HCEC 1CT (cell line): Measurements from ENCODE around the gene TBX21.
A peak's percentile ranks its signal among the peaks of the same experiment; 100 is the strongest.

ENCODE experiments used
- DNase-seq: peaks from one replicate; pipeline ENCODE4 v3.0.0-alpha.2; 2017

TBX21 gene

DNA sequence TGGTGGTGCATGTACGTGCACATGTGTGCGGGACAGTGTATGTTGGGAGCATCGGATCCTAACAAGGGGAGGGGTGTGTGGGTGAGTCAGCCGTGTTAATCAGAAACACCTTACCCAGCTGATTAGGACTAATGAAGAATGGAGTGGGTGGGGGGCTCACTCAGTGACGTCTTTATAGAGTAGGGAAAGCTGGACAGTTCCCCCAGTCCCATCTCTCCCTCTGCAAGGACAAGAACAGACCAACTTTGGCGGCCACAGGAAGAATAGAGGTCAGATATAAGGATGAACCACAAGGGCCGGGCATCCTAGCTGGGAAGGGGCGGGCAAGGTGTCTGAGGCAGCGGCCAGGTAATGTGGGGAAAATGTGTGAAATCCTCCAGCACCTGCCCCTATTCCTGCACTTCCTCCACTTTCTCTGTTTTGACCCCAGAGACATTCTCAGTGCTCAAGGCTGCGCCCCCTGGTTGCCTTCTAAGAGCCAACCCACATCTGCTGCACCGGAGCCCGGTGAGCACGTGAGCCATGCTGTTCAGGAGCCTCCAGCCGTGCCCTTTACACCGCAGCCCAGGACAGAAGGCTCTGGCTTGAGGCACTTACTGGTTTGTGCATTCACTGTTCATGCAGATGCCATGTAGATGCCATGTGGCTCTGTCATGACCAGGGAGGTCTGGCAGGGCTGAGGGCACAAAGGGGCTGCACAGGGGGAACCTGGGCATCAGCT, 18.9 kb upstream of the TBX21 start:
- DNase-seq = no peak

DNA sequence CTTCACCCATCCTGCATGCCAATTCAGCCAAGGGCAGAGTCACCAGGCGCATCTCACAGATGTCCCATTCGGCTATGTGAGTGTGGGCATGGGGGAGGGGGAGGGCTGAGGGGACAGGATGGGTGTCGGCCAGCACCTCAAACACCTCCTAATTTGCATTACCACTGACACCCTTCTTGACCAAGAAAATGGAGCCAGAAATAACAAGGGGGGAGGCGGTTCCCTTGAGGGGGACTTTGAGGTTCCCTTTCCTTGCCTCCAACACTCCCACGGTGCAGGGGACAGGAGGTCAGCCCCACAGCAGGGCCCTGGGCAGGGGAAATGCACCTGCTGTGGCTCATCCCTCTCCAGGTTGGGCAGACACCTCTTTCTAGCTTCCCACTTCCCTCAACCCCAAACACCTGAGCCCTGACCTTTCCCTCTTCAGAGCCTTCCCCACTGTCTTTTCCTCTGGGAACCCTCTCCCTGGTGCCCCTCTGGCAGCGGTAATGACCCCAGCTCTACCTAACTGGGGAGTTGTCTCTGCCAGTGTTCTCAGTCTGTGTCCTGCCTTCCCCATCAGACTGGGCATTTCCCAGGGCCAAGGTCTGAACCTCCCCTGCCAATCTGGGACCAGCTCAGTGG, 18.2 kb upstream of the TBX21 start:
- no peak for DNase-seq

DNA sequence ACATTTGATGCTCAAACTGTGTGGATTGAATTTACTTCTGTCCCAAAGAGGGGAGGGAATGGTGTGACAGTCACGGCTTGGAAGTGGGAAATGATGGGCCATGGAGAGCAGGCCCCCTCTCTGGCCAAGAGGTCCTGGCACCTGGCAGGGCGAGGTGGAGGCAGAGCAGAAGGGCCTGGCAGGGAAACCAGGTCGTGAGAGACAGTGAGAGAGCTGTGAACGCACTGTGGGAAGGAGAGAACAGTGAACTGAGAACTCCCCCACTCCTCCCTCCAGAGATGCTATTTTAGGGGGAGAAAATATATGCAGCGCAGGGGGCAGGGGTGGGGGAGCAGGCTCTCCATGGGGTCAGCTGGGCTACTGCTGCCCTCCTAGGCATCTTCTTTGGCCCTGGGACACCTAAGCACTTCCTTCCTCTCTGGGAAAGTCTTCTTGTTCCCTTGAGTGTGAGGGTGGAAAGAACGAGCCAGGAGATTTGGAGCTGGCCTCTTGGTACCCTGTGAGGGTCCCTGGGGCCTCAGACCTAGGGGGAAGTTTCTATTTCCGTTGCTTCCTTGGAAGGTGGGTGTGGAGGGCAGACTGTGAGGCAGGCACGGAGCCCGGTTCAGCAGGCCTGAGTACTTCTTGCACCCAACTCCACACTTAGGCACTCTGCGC, 17.2 kb upstream of the TBX21 start:
- no peak for DNase-seq

DNA sequence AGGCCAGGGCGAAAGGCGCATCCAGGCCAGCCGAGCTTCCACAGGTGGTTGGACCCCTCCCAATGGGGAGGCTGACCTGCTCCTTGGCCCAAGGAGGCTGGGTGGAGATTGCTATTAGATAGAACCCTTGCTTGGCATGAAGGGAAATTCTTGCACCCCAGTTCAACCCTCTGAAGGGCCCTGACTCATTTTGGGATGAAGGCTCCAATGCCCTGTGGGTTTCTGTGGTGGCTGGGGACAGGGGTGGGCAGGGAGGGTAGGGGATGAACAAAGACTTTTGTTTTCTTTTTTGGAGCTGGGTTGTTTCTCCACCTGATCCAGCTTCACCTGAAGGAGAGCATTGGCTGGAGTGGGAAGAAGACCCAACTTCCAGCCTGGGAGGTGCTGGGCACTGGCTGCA, 16.7 kb upstream of the TBX21 start:
- DNase-seq = no peak

DNA sequence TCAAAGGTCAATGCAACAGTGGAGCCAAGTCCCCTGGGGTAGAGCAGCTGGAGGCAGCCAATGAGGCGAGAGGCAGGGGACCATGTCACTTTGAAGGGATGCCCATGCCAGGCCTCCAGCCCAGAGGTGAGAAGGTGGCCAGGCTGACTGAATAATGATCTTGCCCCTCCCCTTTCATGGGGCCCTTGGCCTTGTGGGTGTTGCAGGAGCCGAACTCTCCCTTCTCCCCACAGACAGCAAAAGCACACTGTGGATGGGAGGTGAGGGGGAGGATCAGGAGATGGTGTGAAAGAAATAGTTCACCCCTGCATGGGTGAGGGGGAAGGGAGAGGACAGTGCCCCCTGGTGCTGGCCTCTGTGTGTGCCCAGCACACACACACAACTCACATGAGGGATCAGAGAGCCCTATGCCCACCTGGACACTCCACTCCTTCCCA, 15.8 kb upstream of the TBX21 start:
- DNase-seq = no peak

DNA sequence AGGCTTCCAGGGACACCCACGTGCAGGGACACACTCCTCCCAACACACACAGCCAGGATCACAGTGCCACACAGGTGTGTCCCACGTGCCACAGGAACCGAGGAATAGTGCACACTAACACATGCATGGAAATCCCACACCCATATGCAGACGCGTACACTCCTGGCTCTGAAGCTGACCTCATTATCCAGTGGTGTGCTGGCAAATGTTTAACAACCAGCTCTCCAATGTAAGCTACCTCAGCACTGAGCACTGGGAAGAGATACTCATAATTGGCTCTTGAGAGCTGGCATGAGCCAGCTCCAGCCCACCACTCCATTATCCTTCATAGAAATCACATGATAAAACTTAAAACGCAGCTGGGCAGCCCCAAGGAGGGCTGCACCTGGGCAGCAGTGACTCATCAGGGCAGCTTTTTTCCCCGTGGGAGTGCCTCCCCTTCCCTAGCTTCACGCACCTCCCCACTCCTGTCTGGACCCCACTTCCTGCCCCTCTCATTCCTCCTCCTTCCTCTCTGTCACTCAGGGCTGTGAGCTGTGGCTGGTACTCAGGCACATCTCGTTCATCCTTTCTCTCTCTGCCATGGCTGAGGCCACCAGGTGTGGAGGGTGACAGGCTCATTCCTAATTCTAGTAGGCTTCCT, 14.9 kb upstream of the TBX21 start:
- DNase-seq = no peak

DNA sequence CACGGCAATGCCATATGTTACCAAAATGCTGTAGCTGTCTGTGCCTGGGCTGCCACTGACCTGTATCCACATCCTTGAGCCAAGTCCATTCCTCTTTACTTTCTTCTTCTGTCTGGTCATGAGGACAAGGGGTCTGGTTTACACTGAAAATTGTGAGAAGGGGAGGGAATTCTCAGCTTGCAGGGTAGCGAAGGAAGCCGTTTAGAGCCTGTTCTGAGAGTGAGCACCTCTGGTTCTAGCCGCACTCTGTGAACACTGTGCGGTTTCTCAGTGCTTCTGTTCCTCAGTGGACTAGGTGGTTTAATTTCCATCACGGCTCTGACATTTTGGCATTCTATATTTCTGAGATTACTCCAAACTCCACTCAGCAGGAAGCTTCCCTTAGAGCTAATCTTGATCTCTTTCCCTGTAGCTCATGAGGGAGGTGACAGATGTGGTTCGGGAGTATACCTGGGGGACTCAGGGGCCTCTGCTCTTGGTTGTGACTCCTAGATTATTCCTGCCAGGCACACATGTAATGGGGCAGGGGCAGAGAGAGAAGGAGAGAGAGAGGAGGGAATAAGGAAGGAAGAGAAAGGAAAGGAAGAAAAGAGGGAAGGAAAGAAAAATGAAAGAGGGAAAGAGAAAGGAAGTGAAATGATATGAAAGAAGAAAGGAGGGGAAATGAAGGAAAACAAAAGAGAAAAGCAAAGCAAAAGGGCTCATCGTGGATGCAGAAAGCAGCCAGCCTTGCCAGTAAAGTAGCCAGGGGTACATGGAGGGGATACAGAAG, 14.2 kb upstream of the TBX21 start:
- no peak for DNase-seq

DNA sequence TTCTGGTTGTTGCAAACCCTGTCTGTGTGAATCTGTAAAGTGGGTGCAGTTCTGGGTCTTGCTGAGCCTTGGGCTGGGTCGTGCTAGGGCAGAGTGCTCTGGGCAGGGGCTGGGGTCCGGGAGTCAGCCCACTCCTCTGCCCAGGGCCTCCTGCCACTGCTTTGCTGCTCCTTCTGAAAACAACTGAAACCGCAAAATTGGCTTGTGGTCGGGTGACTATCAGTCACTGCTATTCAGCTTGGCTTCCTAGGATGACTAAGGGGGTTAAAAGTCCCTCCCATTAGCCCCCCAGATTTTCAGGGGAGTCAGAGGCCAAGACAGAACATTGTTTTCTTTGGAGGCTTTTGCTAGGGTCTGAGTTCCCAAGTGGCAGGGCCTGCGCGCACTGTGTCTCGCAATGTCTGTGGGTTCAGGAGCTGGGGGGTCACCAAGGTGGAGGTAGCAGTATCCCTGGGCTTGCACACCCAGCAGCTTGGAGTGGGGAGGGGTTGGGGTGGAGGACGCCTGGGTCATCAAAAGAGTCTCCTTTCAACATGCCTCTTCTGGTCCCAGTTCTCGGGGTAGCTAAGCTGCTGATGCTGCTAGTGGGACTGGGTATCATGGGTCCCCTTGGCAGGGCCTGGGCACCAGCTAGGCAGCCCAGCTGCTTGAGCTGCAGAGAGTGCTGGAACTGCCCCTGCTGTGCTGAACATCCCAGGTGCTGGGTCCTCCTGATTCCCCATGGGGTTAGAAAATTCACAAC, 13.5 kb upstream of the TBX21 start:
- DNase-seq = peak; percentile 79

DNA sequence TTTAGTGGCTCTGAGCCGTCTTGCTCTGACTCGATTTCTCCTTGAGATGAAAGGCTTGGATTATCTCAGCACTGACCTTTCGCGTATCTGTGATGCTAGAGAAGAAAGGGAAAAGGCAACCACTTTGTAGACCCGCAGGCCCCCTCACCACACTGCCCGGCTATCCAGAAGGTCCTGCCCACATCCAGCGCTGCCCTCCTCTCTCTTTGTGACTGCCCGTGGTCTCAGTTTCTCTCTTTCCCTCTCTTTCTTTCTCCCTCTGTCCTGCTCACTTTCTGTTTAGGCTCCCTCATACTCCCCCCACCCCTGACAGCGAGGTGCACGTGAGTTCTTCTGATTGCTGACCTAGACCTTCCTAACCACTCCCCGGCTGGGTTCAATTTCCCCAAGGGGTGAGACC, 12.8 kb upstream of the TBX21 start:
- DNase-seq = no peak

DNA sequence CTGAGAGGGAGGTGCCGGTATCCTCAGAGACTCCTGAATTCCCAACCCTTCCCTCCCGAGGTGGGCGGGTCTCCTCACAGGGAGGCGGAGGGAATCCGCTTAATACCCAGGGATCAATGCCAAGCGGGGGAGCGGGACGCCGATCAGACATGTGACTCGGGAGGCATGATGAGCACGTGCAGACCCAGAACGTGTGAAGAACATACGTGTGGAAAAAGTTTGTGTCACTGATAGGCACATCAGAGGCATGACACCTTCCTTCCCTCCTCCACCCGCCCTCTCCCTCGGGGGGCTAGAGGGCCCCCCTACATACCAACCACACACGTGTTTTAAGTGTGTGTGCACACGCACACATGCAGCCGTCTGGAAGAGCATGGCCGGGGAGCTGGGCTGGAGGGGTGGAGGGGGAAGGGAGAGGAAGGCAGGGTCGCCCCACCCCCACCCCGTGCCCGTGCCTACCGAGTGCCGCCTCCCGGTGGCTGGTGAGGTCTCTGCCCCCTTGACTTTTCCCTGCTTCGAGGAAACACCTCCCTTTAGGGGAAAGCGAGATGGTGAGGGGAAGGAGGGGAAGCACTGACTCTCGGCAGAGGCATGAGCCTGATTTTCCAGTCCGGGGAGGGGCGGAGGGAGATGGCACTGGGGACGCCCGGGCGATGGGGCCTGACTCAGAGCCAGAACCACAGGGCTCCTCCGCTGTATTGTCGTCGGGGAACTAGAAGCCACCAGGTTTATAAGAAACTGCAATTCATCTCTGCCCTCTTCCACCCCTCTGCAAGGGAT, 12.1 kb upstream of the TBX21 start:
- no peak for DNase-seq

DNA sequence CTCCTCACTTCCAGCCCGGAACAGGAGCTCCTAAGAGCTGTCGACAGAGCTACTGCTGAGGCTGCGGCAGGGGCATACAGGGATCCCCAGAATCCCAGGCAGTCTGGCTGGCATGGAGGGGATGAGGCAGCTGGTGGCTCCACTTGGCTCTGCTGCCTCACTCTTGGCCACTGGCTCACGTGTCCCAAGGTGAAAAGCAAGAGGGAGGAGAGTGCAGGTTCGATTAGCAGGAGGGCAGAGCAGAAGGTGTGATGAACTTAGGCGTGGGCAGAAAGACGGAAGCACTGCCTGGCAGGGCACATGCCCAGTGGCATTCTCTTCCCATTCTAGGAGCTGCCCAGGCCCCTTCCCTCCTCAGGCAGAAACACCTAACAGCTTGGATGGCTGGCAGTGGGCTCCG, 11.3 kb upstream of the TBX21 start:
- DNase-seq = no peak

DNA sequence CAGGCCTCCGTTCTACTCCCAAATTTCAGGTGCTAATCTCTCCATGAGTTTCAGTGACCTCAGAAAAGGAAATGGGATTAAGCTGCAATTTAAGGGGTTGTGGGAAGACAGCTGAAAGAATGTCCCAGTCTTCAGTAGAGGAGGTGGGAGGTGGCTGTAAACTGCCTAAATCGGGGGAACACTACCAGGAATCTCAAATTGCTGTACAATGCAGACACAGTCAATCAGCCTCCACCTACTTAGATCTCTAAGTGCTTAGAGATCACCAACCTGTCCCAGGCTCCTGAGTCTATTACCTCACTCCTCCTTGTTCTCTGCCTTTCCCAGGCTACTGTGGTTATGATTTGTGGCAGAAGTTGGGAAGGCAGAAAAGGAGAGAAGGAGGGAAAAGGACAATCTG, 8.3 kb upstream of the TBX21 start:
- no peak for DNase-seq

DNA sequence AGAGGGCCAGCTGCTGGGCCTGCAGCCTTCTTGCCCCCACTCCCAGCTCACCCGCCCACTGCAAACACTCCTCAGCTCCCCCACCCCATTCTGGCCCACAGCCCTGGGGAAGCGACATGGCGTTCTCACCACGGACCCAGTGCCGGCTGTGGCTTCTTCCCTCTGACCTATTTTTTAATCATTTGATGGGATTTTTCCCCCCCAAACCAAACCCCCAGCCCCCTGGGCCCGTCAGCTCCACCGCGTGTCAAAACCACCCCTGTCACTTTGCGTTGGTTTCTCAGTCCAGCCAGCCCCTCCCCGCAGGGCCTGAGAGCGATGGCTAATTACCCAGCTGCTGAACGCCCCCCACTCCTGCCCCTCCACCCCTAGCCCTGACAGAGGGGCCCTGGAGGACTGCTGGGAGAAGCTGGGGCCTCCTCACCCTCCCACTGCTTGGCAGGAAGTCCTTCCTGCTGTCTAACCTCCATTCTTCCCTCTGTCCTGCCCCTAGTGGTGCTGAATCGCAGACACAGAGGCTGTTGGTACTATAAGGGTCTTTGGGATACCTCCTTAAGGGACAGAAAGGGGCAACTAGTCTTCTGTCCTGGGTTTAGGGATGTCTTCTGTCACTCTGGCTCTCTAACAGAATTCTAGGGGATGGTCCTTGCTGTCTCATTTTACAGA, 7.5 kb upstream of the TBX21 start:
- no peak for DNase-seq

DNA sequence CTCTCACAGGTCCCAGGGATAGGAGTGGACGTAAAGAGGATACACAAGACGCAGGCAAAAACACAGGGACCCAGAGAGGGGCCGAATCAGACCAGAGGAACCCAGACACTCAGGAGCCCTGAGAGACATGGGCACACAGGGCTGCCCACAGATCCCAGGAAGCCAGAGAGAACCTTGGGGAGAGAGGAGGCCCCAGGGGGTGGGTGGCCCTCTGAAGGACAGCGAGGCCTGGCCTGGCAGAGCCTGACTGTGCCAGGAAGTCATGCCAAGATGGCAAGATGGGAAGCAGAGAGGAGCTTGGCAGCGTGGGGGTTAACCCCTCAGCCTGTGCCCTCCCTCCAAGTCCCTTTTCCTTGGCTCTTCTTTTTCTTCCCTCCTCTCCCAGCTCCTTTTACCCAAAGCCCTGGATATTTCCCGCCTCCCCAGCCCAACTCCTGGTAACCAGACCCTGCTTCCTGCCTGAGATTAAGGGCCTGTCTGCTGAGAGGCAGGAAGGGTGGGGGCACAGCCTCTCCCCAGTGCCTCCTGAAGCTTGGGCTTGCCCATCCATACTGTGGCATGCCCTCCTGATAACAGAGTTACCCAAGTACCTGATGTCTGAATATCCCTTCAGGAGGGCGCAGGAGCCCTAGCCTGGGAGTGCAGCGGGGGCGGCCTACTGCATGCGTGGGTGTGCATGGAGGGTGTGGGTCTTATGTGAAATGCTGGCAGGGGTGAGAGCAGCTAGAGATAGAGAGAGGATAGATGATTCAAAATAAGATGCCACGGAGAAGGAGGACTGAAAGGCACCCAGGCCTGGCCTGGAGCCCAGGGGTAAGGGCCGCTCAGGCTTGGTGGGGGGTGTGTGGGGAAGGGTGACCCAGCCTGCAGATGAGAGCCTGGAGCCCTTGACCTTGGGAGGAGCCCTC, 6.0 kb upstream of the TBX21 start:
- no peak for DNase-seq

DNA sequence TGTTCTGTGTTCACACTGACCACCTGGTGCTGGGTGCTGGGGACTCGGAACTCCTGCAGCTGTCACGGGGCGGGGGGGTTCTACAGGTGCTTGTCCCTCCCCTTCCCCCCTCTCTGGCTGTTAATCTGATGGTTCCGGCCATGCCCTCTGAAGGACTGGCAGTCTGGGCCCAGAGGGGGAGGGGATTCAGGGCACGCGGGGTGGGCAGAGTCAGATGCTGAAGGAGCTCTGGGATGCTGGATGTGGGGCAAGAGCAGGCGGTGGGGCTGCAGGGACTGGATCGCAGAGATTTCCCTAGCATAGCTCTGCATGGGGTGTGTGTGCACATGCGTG, 5.4 kb upstream of the TBX21 start:
- no peak for DNase-seq

DNA sequence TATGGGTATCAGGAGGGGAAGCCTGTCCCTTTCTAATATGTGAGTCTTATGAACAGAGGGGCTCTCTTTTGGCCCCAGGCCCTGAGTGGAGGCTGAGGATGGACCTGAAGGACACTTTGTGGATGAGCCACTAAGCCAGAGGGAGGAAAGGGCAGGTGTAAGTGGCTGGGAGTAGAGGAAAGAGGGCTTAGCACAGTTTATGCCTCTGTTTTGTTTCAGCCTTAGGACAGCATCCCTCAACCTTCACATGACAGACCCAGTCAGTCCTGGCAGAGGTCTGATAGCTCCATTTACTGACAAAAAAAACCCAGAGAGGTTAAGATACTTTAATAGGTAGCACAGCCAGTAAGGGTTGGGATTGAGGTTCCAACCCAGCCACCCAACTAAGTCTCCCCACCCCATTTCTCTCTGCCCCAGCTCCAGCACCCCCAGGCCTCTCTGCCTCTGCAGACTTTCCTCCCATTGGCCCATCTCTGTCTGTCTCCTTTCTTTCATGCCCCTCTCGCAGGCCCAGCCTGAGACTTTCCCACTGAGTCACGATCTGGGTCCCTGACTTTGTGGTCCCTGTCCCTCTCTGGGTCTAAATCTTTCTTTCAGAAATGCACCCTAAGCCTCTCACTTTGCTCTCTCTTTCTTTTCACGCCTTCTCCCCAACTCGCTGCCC, 4.7 kb upstream of the TBX21 start:
- no peak for DNase-seq

DNA sequence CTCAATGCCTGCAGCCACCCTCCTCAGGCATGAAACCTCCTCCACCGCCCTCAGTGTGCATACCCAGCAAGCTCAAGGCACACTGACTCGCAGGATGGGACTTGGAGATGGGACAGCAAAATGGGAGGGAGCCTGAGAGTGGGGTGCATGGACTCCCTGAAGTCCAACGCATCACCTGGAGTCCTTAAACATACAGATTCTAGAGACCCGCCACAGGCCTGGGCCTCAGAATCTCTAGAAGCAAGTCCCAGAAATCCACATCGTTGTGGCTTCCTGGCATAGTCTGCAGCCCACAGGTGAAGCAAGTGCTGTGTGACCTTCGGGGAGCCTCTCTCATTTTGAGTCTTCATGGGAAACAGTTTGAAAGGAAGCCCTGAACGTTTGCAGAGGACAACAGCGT, 3.6 kb upstream of the TBX21 start:
- no peak for DNase-seq

DNA sequence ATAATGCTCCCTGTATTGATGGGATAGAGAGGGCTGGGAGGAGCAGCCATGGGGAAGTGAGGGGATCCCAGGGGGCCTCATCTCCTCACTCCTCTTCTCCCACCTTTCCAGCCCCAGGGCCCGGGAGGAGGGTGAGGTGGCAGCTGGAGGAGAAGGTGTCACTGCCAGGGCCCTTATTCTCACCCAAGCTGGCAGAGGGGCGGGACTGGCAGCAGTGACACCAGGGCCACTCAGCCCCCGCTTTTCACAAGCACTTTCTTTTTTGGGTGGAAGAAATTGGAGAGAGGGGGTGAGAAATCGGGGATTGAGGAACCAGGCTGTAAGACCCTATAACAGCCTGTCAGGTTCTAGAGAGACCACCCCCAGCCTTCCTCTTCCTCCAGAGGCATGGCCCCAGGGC, 2.4 kb upstream of the TBX21 start:
- no peak for DNase-seq

DNA sequence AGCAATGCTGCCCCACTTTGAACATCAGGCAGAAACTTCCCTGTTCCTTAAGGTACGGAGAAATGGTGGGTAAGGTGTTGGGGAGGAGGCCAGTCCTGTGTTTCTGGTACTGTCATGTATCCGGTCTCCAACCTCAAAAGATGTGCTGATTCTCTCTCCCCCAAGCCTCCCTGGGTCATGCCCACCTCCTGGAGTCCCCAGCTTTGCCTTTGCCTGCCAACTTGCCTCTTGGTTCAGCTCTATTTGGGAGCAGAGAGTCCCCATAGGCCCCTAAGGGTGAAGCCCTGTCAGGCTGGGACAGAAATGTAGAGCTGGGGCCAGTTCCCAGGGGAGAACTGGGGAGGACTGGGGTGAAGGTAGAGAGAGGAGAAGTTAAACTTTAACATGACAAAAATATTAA, 1.6 kb upstream of the TBX21 start:
- no peak for DNase-seq
